ENCODE results near the gene ZNF280D. TPM values are rescaled to one million over a fixed set of nuclear protein-coding genes. Genes with fewer than 3 reads are reported as not detected.
A peak's percentile ranks its signal among the peaks of the same experiment; 100 is the strongest.

Gene ZNF280D
- total RNA-seq, 2 donors from 2014 or later = 24.9 to 27.4 TPM

GRCh38 chr15:56737791-56738190 lies 4.5 kb upstream of the ZNF280D start:
- Histone ChIP-seq H3K36me3 (no peaks in the 10 kb centered on the region), H3K9me3 (no peaks in the 10 kb centered on the region), H3K4me3 (no peak overlapping the region), H3K9ac (ENCODE audit: low read depth in 2 of 2, low read length in 2 of 2) (no peak overlapping the region), H3K4me1 (peaks cover 4% of the 10 kb centered on the region), H3K27me3 (no peaks in the 10 kb centered on the region), H3K27ac (no peak overlapping the region)
- DNase-seq = no peak
- intact Hi-C loops (cut with DNase I) = no loop called here
- no peak for TF ChIP-seq CTCF (IDR thresholded peaks at IDR 0.05)

GRCh38 chr15:56736881-56737707 lies 3.8 kb upstream of the ZNF280D start:
- H3K9ac ChIP-seq (ENCODE audit: low read depth in 2 of 2, low read length in 2 of 2) = no peak overlapping the region
- no peak overlapping the region for H3K4me3 ChIP-seq
- H3K9me3 ChIP-seq = no peaks in the 10 kb centered on the region
- intact Hi-C loops (cut with DNase I) = no loop called here
- H3K4me1 ChIP-seq = peaks cover 4% of the 10 kb centered on the region
- H3K36me3 ChIP-seq = no peaks in the 10 kb centered on the region
- no peak for TF ChIP-seq CTCF (IDR thresholded peaks at IDR 0.05)
- no peaks in the 10 kb centered on the region for H3K27me3 ChIP-seq
- no peak for DNase-seq
- H3K27ac ChIP-seq = peak overlapping the region; percentile 1

- H3K27me3 ChIP-seq = no peaks in the 10 kb centered on the region
- H3K36me3 ChIP-seq = no peaks in the 10 kb centered on the region
- H3K9me3 ChIP-seq = no peaks in the 10 kb centered on the region
- no peak overlapping the region for H3K9ac ChIP-seq (ENCODE audit: low read depth in 2 of 2, low read length in 2 of 2)
- DNase-seq = no peak
- intact Hi-C loops (cut with DNase I) = no loop called here
- H3K4me3 ChIP-seq = no peak overlapping the region
- H3K4me1 ChIP-seq = peaks cover 4% of the 10 kb centered on the region
- peak overlapping the region; percentile 1 for H3K27ac ChIP-seq
- no peak for TF ChIP-seq CTCF (IDR thresholded peaks at IDR 0.05)
Measured at GRCh38 chr15:56736308-56736707, 3.0 kb upstream of the ZNF280D start.

- no peak overlapping the region for H3K9ac ChIP-seq (ENCODE audit: low read depth in 2 of 2, low read length in 2 of 2)
- H3K27me3 ChIP-seq = no peaks in the 10 kb centered on the region
- H3K27ac ChIP-seq = no peak overlapping the region
- H3K4me1 ChIP-seq = peaks cover 4% of the 10 kb centered on the region
- DNase-seq = no peak
- no peaks in the 10 kb centered on the region for H3K36me3 ChIP-seq
- TF ChIP-seq CTCF (IDR thresholded peaks at IDR 0.05) = no peak
- no peak overlapping the region for H3K4me3 ChIP-seq
- no peaks in the 10 kb centered on the region for H3K9me3 ChIP-seq
- intact Hi-C loops (cut with DNase I) = no loop called here
Measured at GRCh38 chr15:56735589-56735988, 2.3 kb upstream of the ZNF280D start.

GRCh38 chr15:56734013-56734635 lies 815 bp upstream of the ZNF280D start:
- H3K9ac ChIP-seq (ENCODE audit: low read depth in 2 of 2, low read length in 2 of 2) = no peak overlapping the region
- H3K9me3 ChIP-seq = no peaks in the 10 kb centered on the region
- H3K27ac ChIP-seq = no peak overlapping the region
- H3K4me1 ChIP-seq = peaks cover 4% of the 10 kb centered on the region
- no peaks in the 10 kb centered on the region for H3K36me3 ChIP-seq
- no peaks in the 10 kb centered on the region for H3K27me3 ChIP-seq
- H3K4me3 ChIP-seq = peak overlapping the region; percentile 61
- intact Hi-C loops (cut with DNase I) = no loop called here
- no peak for DNase-seq
- TF ChIP-seq CTCF (IDR thresholded peaks at IDR 0.05) = no peak

Data from colonic mucosa (tissue), 4 donors.